AG04449 (cell line): ENCODE data around the gene BCAT1.

Experiments
- CTCF ChIA-PET: fragments of 350-600 bp; formaldehyde crosslinking; extraction: SDS; loops from one replicate; lab custom pipeline; 2021; ENCODE audit warnings: antibody characterized with exemption; lab: Yijun Ruan, JAX
- POLR2A ChIA-PET: fragments of 400-600, 350-600 bp; formaldehyde crosslinking; extraction: SDS; loops from one replicate; lab custom pipeline; 2020; ENCODE audit warnings: antibody characterized with exemption, inconsistent platforms; lab: Yijun Ruan, JAX
- DNase-seq: peaks from one replicate; pipeline ENCODE4 v3.0.0-alpha.2; 2010; ENCODE audit warnings: low read depth, low spot score
- H3K4me3 ChIP-seq: 2 replicates; pipeline ENCODE4 v1.5.1; 2011; ENCODE audit warnings: low read depth, mild to moderate bottlenecking, control low read depth, low read length
- TF ChIP-seq, protein P1 (sequence below): IDR thresholded peaks from one replicate; pipeline ENCODE4 v1.5.1; 2011; ENCODE audit warnings: mild to moderate bottlenecking, moderate library complexity, low read length, control low read depth, inconsistent platforms; ENCODE audit not compliant: insufficient read depth; ENCODE audit errors: missing control alignments

Gene BCAT1

DNA sequence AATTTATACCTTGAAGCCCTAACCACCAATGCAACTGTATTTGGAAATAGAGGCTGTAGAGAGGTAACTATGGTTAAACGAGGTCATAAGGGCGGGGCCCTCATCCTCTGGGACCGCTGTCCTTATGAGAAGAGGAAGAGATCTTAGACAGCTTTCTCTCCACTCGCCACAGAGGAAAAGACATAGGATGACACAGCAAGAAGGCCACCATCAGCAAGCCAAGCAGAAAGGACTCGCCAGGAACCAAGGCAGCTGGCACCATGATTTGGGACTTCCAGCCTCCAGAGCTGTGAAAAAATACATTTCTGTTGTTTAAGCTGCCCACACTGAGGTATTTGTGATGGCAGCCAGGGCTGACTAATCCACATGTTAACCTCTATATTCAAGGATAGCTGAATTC, 30.4 kb upstream of the BCAT1 start:
- no peak overlapping the region for H3K4me3 ChIP-seq
- TF ChIP-seq, protein P1, sequence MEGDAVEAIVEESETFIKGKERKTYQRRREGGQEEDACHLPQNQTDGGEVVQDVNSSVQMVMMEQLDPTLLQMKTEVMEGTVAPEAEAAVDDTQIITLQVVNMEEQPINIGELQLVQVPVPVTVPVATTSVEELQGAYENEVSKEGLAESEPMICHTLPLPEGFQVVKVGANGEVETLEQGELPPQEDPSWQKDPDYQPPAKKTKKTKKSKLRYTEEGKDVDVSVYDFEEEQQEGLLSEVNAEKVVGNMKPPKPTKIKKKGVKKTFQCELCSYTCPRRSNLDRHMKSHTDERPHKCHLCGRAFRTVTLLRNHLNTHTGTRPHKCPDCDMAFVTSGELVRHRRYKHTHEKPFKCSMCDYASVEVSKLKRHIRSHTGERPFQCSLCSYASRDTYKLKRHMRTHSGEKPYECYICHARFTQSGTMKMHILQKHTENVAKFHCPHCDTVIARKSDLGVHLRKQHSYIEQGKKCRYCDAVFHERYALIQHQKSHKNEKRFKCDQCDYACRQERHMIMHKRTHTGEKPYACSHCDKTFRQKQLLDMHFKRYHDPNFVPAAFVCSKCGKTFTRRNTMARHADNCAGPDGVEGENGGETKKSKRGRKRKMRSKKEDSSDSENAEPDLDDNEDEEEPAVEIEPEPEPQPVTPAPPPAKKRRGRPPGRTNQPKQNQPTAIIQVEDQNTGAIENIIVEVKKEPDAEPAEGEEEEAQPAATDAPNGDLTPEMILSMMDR = no peak
- POLR2A ChIA-PET = interaction anchor here (0.6 kb wide), 1 partner anchor 410 kb away, joined by 3 read pairs; no protein-coding TSS in a partner anchor
- CTCF ChIA-PET = interaction anchor here (1.1 to 5.5 kb wide), 3 partner anchors 13 to 177 kb away, joined by 3 to 37 read pairs (median 4); no protein-coding TSS in a partner anchor
- no peak for DNase-seq

- CTCF ChIA-PET = no interaction called here
- TF ChIP-seq, protein P1 = no peak
- POLR2A ChIA-PET = no interaction called here
These were observed 28.8 kb upstream of the BCAT1 start for GRCh38 chr12:24977711-24978110.

DNA sequence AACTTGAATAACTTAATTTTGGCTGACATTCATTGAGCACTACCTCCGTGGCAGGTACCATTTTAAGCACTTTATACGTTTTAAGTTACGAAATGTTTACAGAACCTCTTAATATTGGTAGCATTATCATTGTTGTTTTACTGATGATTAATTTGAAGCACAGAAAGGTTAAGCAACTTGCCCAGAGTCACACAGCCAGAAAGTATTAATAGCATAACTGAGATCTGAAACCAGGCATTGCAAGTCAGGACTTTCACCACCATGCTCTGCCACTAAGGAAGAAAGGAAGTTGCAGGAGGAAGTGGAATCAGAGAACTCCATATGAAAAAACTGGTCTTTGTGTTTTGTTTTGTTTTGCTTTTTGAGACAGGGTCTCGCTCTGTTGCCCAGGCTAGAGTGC, 28.2 kb upstream of the BCAT1 start:
- POLR2A ChIA-PET = no interaction called here
- TF ChIP-seq, protein P1 = no peak
- DNase-seq = no peak
- H3K4me3 ChIP-seq = no peak overlapping the region
- CTCF ChIA-PET = no interaction called here

More at GRCh38 chr12:24977711-24978110, 28.8 kb upstream of the BCAT1 start:
- DNase-seq = no peak
- no peak overlapping the region for H3K4me3 ChIP-seq

- no peak overlapping the region for H3K4me3 ChIP-seq
- TF ChIP-seq, protein P1 = no peak
- ChIA-PET POLR2A (no interaction called here), CTCF (interaction anchor here (2.2 kb wide), 1 partner anchor 17 kb away, joined by 4 read pairs; no protein-coding TSS in a partner anchor)
- DNase-seq = no peak
These were observed 26.5 kb upstream of the BCAT1 start for GRCh38 chr12:24975425-24975824.

- ChIA-PET POLR2A (no interaction called here), CTCF (interaction anchor here (2.2 kb wide), 1 partner anchor 18 kb away, joined by 4 read pairs; no protein-coding TSS in a partner anchor)
- TF ChIP-seq, protein P1 = no peak
- H3K4me3 ChIP-seq = no peak overlapping the region
- DNase-seq = no peak
These were observed 25.3 kb upstream of the BCAT1 start for GRCh38 chr12:24974216-24974615.

DNA sequence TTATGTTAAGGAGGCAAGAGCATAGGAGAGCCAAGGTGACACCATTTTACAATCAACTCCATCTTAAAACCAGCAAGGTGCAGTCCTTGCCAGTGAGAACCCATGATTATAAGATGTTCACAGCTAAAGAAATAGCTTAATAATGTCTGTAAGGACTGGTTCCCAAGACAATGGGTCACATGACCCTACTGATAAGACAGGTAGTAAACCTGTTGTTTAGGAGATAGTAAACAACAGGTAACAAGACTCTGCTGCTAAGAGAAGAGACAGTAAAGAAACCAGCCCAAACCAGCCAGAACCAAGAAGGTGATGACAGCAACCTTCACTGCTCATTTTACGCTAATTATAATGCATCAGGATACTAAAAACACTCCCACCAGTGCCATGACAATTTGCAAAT, 23.2 kb upstream of the BCAT1 start:
- ChIA-PET CTCF (interaction anchor here (1.3 to 2.4 kb wide), 5 partner anchors 8 to 183 kb away, joined by 3 to 11 read pairs (median 7); no protein-coding TSS in a partner anchor), POLR2A (no interaction called here)
- TF ChIP-seq, protein P1 = no peak
- no peak overlapping the region for H3K4me3 ChIP-seq
- no peak for DNase-seq
